ENCODE data around the gene SEC16A.

Gene SEC16A

DNA sequence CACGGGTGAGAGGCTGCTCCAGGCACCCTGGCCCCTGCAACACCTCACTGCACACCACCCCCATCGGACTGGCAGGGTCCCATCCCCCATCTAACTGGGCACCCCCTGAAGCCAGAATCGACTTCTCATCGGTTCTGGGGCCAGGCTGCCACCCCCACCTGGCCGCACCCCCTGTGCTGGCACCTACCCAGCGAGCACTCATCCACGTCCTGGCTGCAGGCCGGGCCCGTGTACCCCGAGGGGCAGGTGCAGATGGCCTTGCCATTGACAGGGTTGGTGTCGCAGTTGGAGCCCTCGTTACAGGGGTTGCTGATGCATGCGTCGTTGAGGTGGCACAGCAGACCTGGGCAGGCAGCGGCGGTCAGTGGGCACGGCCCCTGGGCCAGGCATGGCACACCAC is 35.1 kb upstream of the SEC16A start:
- no peak overlapping the region for H3K4me3 ChIP-seq (ENCODE audit: low read length)
- DNase-seq (ENCODE audit: low read depth): no peak
- TF ChIP-seq, protein P1, sequence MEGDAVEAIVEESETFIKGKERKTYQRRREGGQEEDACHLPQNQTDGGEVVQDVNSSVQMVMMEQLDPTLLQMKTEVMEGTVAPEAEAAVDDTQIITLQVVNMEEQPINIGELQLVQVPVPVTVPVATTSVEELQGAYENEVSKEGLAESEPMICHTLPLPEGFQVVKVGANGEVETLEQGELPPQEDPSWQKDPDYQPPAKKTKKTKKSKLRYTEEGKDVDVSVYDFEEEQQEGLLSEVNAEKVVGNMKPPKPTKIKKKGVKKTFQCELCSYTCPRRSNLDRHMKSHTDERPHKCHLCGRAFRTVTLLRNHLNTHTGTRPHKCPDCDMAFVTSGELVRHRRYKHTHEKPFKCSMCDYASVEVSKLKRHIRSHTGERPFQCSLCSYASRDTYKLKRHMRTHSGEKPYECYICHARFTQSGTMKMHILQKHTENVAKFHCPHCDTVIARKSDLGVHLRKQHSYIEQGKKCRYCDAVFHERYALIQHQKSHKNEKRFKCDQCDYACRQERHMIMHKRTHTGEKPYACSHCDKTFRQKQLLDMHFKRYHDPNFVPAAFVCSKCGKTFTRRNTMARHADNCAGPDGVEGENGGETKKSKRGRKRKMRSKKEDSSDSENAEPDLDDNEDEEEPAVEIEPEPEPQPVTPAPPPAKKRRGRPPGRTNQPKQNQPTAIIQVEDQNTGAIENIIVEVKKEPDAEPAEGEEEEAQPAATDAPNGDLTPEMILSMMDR (conservative IDR thresholded peaks at IDR 0.05; ENCODE audit: low read depth, low read length): no peak

DNA sequence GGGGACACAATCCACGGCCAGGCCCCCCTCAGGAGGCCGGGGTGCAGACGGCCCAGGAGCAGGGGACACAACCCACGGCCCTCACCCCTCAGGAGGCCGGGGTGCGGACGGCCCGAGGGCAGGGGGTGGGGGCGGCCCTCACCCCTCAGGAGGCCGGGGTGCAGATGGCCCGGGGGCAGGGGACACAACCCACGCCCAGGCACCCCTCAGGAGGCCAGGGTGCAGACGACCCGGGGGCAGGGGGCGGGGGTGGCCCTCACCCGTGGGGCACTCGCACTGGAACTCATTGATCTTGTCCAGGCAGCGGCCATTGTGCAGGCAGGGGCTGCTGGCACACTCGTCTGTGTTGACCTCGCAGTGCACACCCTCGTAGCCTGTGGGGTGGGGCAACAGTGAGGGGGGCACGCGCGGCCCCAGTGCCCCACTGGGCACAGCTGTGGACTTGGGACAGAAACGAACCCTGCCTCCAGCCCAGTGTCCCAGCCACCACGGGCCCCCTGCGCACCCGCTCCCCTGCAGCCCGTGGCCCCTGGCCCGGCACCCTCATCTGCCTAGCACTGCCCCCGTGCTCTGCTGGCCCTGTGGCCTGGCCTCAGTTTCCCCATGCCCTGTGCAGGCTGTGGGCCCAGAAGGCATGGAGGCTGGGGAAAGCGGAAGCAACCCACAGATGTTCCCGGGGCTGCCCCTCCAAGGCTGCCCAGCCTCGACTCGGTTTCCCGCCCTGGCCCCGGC is 34.3 kb upstream of the SEC16A start:
- DNase-seq (ENCODE audit: low read depth): no peak
- TF ChIP-seq, protein P1 (conservative IDR thresholded peaks at IDR 0.05; ENCODE audit: low read depth, low read length): no peak

DNA sequence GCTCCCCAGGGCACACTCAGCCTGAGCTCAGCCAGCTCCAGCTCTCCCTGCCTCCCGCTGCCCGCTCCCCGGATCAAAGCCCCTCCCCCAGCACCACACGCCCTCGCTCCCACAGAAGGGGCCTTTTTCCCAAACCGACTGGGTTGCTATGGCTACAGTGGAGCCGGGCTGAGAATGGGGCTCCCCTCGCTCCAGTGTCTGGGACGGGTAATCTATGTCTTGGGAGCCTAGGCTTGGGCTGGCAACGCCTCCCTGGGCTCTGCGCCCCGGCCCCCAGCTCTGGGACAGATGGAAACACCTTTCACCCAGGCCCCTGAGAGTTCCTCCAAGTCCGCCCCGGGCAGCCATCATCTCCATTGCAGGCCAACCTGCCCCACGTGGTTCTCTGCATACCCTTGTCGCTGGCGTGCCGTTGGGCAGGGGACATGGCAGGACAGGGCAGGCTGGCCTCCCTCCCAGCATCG is 33.4 kb upstream of the SEC16A start:
- TF ChIP-seq, protein P1 (conservative IDR thresholded peaks at IDR 0.05; ENCODE audit: low read depth, low read length): no peak
- DNase-seq (ENCODE audit: low read depth): no peak
- no peak overlapping the region for H3K4me3 ChIP-seq (ENCODE audit: low read length)

More for the DNA sequence above, 34.3 kb upstream of the SEC16A start:
- no peak overlapping the region for H3K4me3 ChIP-seq (ENCODE audit: low read length)

DNA sequence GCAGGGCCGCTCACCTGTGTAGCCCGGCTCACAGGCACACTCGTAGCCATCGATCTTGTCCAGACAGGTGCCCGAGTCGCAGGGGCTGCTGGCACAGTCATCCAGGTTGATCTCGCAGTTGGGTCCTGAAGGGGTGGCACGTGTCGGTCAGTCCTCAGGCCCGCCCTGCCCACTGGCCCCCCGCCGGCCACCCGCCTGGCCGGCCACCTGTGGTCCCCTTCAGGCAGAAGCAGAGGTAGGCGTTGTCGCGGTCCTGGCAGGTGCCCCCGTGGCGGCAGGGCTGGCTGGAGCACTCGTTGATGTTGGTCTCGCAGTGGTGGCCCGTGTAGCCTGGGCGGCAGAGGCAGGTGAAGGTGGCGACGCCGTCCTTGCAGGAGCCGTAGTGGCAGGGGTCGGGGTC is 32.4 kb upstream of the SEC16A start:
- H3K4me3 ChIP-seq (ENCODE audit: low read length): no peak overlapping the region
- TF ChIP-seq, protein P1 (conservative IDR thresholded peaks at IDR 0.05; ENCODE audit: low read depth, low read length): no peak
- no peak for DNase-seq (ENCODE audit: low read depth)

DNA sequence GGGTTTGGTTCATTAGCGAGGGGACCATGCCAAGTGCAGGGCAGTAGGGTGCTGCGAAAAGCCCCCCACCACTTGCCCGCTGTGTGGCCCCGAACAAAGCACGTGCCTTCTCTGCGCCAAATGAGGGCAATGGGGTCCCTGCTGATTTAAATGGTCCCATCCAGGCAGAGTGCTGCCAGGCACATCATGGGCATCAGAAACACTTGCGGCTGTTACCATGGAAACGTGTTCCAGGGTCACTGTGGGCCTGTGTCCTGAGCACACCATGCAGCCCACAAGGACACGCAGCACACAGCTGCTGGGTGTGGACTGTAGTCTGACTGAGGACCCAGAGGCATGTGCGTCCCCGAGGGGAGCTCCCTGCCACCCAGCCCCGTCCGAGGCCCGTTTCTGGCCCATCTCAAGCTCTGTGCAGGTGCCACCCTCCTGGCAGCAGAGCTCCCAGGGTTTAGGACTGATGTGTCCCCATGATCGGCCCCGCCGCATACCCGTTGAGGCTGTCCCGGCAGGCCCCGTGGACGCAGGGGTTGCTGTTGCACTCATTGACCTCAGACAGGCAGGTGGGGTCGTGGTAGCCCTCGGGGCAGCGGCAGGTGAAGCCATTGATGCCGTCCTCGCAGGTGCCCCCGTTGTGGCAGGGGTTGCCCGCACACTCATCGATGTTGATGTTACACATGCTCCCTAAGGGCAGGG is 31.3 kb upstream of the SEC16A start:
- no peak overlapping the region for H3K4me3 ChIP-seq (ENCODE audit: low read length)
- TF ChIP-seq, protein P1 (conservative IDR thresholded peaks at IDR 0.05; ENCODE audit: low read depth, low read length): no peak
- DNase-seq (ENCODE audit: low read depth): no peak

DNA sequence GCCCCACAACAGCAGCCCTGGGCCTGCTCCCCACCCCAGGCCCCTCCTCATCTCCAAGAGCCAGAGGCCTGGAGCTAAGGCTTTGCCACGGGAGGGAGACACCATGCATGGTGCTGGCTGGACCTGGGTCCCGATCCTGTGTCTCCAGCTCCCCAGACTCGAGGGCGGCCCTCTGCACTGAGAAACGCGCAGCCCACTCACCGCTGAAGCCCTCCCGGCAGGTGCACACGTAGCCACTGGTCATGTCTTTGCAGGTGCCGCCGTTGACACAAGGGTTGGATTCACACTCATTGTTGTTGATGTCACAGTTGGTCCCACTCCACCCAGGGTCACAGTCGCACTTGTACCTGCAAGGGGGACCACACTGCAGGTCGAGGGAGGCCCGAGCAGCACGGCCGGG is 30.4 kb upstream of the SEC16A start:
- H3K4me3 ChIP-seq (ENCODE audit: low read length): no peak overlapping the region
- TF ChIP-seq, protein P1 (conservative IDR thresholded peaks at IDR 0.05; ENCODE audit: low read depth, low read length): no peak
- no peak for DNase-seq (ENCODE audit: low read depth)

DNA sequence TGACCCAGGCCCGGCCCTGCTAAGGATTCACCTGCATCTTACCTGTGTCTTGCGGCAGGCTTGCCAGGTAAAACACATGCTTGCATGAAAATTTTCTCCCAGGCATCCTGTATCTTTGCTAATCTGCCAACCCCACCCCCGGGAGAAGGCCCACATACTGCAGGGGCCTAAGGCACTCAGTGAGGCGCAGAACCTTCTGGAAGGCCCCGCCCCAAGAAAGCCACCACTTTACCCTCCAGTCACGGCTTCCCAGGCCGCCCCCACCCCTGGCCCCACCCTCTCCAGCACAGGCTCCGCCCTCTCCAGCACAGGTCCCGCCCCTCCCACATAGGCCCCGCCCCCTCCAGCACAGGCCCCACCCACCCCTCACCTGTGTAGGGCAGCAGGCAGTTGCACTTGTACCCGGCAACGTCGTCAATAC is 29.8 kb upstream of the SEC16A start:
- DNase-seq (ENCODE audit: low read depth): no peak
- TF ChIP-seq, protein P1 (conservative IDR thresholded peaks at IDR 0.05; ENCODE audit: low read depth, low read length): no peak
- H3K4me3 ChIP-seq (ENCODE audit: low read length): no peak overlapping the region
